SK-N-MC (cell line): ENCODE data around the gene C1orf53.
A peak's percentile ranks its signal among the peaks of the same experiment; 100 is the strongest.
"Not testable (repeated sequence)": the region's sequence is repeated elsewhere in the genome, so short reads cannot be mapped to it uniquely, and the experiment has no call there.

ENCODE experiments used
- DNase-seq: peaks from one replicate; pipeline ENCODE4 v3.0.0-alpha.2; 2011; ENCODE audit warnings: low read depth, low spot score
- H3K27ac ChIP-seq: fragments of 200-600 bp; sonication (generic); 2 replicates; pipeline ENCODE4 v1.5.1; 2016; ENCODE audit warnings: mixed run types
- H3K36me3 ChIP-seq: fragments of 200-600 bp; sonication (generic); 2 replicates; pipeline ENCODE4 v1.6.1; 2017; ENCODE audit warnings: antibody characterized with exemption, low read length, mixed read lengths; ENCODE audit not compliant: insufficient read depth
- H3K4me3 ChIP-seq: fragments of 200-600 bp; sonication (generic); 2 replicates; pipeline ENCODE4 v1.5.1; 2016
- H3K9ac ChIP-seq: fragments of 200-600 bp; sonication (generic); 2 replicates; pipeline ENCODE4 v1.8.0; 2017; ENCODE audit warnings: mixed run types, mixed read lengths; ENCODE audit not compliant: insufficient read length
- H3K9me3 ChIP-seq: fragments of 200-600 bp; sonication (generic); 2 replicates; pipeline ENCODE4 v1.6.1; 2017; ENCODE audit warnings: low read depth, mild to moderate bottlenecking, antibody characterized with exemption, low read length, moderate library complexity, mixed read lengths
- EZH2 ChIP-seq: fragments of 200-600 bp; sonication (generic); IDR thresholded peaks from one replicate; pipeline ENCODE4 v1.6.1; 2017; ENCODE audit warnings: antibody characterized with exemption
- FOXP2 ChIP-seq: optimal IDR thresholded peaks from 2 replicates; pipeline ENCODE3; 2011; ENCODE audit warnings: mild to moderate bottlenecking, moderate library complexity; ENCODE audit not compliant: insufficient read depth; ENCODE audit errors: extremely low read length, control extremely low read depth
- POLR2AphosphoS5 ChIP-seq: IDR thresholded peaks from 2 replicates; pipeline ENCODE4 v1.6.1; 2012; ENCODE audit warnings: mild to moderate bottlenecking, low read depth, low read length, borderline replicate concordance

C1orf53 gene

GRCh38 chr1:197876894-197877293 is 25.5 kb upstream of the C1orf53 start:
- Histone ChIP-seq H3K4me3 (no peak overlapping the region), H3K9me3 (no peaks in the 10 kb centered on the region), H3K27ac (no peak overlapping the region), H3K36me3 (no peaks in the 10 kb centered on the region), H3K9ac (no peak overlapping the region)
- DNase-seq = no peak
- TF ChIP-seq POLR2AphosphoS5 (no peak), FOXP2 (no peak), EZH2 (no peak)

GRCh38 chr1:197880385-197880784 is 22.0 kb upstream of the C1orf53 start:
- not testable (repeated sequence) for H3K4me3 ChIP-seq, H3K9me3 ChIP-seq, H3K36me3 ChIP-seq, H3K27ac ChIP-seq, H3K9ac ChIP-seq, DNase-seq

- H3K9me3 ChIP-seq, H3K4me3 ChIP-seq: not testable (repeated sequence)
Measured at GRCh38 chr1:197882241-197882640, 20.2 kb upstream of the C1orf53 start.

GRCh38 chr1:197884173-197884572 is 18.3 kb upstream of the C1orf53 start:
- DNase-seq = no peak
- TF ChIP-seq EZH2 (no peak), FOXP2 (no peak), POLR2AphosphoS5 (no peak)
- Histone ChIP-seq H3K9me3 (no peaks in the 10 kb centered on the region), H3K36me3 (no peaks in the 10 kb centered on the region), H3K27ac (no peak overlapping the region), H3K9ac (no peak overlapping the region), H3K4me3 (no peak overlapping the region)

More at GRCh38 chr1:197882241-197882640, 20.2 kb upstream of the C1orf53 start:
- H3K27ac ChIP-seq, H3K9ac ChIP-seq, H3K36me3 ChIP-seq, DNase-seq: not testable (repeated sequence)

- H3K9me3 ChIP-seq = no peaks in the 10 kb centered on the region
- H3K4me3 ChIP-seq = no peak overlapping the region
- no peak overlapping the region for H3K9ac ChIP-seq
- H3K27ac ChIP-seq = no peak overlapping the region
- no peak for DNase-seq
- TF ChIP-seq POLR2AphosphoS5 = no peak
- no peak for TF ChIP-seq EZH2
- no peak for TF ChIP-seq FOXP2
- H3K36me3 ChIP-seq = no peaks in the 10 kb centered on the region
Measured at GRCh38 chr1:197890936-197891335, 11.5 kb upstream of the C1orf53 start.

GRCh38 chr1:197892684-197893083 is 9.7 kb upstream of the C1orf53 start:
- no peaks in the 10 kb centered on the region for H3K36me3 ChIP-seq
- DNase-seq = no peak
- no peak overlapping the region for H3K27ac ChIP-seq
- no peaks in the 10 kb centered on the region for H3K9me3 ChIP-seq
- no peak for TF ChIP-seq EZH2
- TF ChIP-seq FOXP2 = no peak
- TF ChIP-seq POLR2AphosphoS5 = no peak
- H3K9ac ChIP-seq = no peak overlapping the region
- H3K4me3 ChIP-seq = no peak overlapping the region

GRCh38 chr1:197896301-197896700 is 6.1 kb upstream of the C1orf53 start:
- no peaks in the 10 kb centered on the region for H3K9me3 ChIP-seq
- H3K9ac ChIP-seq = no peak overlapping the region
- H3K4me3 ChIP-seq = no peak overlapping the region
- H3K36me3 ChIP-seq = no peaks in the 10 kb centered on the region
- no peak for DNase-seq
- no peak overlapping the region for H3K27ac ChIP-seq
- TF ChIP-seq EZH2 (no peak), POLR2AphosphoS5 (no peak), FOXP2 (no peak)

GRCh38 chr1:197899037-197899436 is 3.4 kb upstream of the C1orf53 start:
- DNase-seq = no peak
- no peaks in the 10 kb centered on the region for H3K9me3 ChIP-seq
- H3K36me3 ChIP-seq = no peaks in the 10 kb centered on the region
- H3K27ac ChIP-seq = no peak overlapping the region
- H3K4me3 ChIP-seq = no peak overlapping the region
- TF ChIP-seq FOXP2 (no peak), POLR2AphosphoS5 (no peak), EZH2 (no peak)
- H3K9ac ChIP-seq = no peak overlapping the region

- no peaks in the 10 kb centered on the region for H3K9me3 ChIP-seq
- peak overlapping the region; percentile 95 for H3K9ac ChIP-seq
- H3K4me3 ChIP-seq = peak overlapping the region; percentile 95
- no peak for TF ChIP-seq FOXP2
- TF ChIP-seq EZH2 = no peak
- TF ChIP-seq POLR2AphosphoS5 = no peak
- H3K27ac ChIP-seq = peak overlapping the region; percentile 78
- no peaks in the 10 kb centered on the region for H3K36me3 ChIP-seq
- no peak for DNase-seq
Measured at GRCh38 chr1:197902131-197902453, 338 bp upstream of the C1orf53 start.
